GM18867 (cell line): ENCODE data around the gene TTYH3.
"Not testable (repeated sequence)": the region's sequence is repeated elsewhere in the genome, so short reads cannot be mapped to it uniquely, and the experiment has no call there.

Experiments used
- ATAC-seq: cut with Tn5 transposase; IDR thresholded peaks from one replicate; pipeline ENCODE4 v1.9.1; 2021; ENCODE audit warnings: mild to moderate bottlenecking, moderate library complexity; ENCODE audit not compliant: unreplicated experiment

Gene TTYH3

DNA sequence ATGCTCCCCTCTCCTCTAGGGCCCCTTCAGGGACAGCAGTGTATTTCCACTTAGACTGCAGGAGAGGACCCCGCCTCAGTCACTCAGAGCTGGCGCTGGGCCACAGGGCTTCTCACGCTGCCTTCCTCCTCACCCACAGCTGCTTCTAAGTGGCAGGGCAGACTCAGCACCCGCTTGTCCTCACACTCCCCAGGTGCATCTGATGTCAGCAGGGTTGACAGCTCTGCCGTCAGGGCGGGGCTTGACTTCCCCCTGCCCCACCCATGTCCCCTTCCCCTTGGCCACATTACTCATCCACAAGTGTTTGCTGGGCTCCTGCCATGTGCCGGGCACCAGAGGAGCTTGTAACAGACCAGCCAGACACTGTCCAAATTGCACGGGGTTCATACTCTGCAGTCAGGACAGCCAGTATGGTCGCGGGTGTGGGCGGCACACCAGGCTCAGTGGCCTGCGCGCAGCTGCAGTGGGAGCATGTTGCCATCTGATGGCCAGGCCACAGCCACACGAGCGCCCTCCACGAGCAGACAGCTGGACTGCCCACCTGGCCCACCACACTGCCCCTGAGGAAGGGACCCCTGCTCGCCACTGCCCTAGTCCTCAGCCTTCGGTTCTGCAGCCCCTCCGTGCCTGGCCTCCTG lies 29.3 kb upstream of the TTYH3 start:
- ATAC-seq, result no peak

DNA sequence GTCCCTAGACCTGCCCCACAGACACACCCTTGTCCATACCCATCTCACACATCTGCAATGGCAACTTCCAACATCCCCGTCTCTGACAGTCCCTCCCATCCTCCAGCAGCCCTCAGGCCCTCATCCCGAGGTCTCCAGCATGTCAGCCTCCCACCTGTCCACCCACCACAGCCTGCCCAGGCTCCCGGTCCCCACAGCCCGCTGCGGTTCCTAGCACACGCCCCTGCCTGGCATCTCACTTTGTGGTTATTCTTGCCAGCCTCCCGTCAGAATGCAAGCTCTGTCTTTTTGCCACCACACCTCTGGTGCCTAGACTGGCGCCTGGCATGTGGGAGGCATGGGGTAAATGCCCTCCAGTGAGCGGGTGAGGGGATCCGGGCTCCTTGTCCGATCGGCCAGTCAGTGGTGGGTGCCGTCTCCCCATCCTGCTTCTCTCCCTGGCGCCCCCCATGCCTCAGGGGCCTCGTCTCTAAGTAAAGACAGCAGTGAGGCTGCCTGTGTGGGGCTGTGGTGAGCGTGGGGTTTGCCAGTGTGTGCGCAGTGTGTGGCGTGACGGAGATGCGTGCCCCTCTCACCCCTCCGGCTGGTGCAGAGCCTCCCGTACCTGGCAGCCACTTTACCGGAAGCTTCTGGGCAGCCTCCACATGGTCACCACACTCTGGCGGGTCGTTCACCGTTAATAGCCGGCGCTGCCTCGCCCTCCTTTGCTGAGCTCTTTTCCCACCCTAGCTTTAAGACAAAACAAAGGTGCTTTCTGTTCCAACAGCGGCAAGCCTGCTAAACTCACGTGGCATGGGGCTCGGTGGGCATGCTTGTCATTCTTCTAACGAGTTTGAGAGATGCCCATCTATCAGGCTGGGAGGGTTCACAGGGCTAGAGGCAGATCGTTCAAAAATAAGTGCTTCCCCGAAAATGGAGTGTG lies 28.5 kb upstream of the TTYH3 start:
- ATAC-seq, result no peak

DNA sequence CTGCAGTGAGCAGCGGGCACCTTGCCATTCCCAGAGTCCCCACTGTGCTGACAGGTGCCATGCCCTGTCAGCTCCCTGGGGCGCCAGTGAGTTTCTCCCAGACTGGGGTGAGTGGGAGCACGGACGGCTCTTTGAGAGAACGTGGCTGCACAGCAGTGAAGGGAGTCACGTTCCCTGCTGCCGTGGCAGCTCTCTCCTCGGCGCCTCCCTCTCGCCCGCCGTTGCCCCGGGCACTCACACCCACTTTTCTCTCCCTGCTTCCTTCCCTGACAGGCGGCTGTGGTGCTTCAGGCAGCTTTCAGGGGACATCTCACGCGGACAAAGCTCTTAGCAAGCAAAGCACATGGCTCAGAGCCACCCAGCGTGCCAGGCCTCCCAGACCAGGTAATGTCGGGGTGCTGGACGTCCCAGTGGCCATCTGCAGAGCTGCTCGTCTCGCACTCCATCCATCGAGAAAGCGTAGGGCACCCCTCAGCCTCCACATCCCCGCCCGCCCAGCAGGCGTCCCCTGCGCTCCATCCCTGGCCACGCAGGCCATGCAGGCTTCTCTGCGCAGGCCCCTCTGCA lies 27.1 kb upstream of the TTYH3 start:
- no peak for ATAC-seq

DNA sequence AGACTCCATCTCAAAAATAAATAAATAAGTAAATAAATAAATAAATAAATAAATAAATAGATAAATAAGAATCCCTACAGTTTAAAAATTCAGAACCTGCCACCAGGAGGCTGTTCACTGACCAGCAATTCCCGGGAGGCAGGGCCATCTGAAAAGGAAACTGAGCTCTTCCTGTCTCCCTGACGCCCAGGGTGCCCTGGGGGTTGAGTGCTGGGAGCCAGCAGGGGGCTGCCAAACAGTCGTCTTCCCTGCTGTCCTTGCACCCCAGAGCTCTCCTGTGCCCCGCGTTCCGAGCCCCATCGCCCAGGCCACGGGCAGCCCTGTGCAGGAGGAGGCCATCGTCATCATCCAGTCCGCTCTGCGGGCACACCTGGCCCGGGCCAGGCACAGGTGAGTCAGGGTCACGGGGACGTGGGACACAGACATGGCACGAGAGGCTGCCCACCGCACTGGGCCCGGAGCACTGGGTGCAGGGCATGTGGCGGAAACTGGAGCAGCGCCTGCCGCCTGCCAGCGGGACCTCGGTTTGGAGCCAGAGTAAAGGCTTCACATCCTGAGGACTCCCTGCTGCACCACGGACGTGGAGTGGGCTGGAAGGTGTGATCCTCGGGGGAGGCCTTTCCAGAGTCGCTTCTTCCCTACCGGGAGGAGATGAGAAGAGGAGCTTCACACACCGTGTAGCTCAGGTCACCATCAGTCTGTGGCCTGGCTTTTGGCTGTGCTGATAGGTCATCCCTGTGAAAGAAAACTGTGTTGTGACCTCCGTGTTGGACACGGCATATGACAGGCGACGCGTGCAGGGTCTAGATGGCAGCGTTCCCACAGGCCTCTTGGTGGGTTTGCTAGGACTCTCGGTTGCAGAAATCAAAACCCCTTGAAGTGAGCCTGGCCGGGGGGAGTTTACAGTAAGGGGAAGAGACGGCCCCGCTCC lies 25.9 kb upstream of the TTYH3 start:
- ATAC-seq, result no peak

DNA sequence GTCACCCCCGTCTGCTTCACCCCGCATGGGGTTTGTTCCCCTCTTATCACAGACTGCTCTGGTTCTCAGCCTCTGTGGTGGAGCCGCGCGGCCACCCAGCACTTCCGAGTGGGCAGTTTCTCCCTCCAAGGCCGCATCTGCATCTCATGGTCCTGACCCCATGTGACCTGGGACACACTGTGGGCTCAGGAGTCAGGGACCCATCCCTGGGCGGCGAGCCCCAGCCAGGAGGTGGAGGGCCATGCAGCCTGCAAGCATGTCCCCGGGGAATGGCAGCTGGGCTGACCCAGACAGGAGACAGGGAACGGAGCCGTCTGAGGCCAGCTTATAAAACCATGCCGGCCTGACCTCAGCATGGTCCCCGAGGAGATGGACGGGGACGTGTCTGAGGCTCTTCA lies 25.2 kb upstream of the TTYH3 start:
- no peak for ATAC-seq

DNA sequence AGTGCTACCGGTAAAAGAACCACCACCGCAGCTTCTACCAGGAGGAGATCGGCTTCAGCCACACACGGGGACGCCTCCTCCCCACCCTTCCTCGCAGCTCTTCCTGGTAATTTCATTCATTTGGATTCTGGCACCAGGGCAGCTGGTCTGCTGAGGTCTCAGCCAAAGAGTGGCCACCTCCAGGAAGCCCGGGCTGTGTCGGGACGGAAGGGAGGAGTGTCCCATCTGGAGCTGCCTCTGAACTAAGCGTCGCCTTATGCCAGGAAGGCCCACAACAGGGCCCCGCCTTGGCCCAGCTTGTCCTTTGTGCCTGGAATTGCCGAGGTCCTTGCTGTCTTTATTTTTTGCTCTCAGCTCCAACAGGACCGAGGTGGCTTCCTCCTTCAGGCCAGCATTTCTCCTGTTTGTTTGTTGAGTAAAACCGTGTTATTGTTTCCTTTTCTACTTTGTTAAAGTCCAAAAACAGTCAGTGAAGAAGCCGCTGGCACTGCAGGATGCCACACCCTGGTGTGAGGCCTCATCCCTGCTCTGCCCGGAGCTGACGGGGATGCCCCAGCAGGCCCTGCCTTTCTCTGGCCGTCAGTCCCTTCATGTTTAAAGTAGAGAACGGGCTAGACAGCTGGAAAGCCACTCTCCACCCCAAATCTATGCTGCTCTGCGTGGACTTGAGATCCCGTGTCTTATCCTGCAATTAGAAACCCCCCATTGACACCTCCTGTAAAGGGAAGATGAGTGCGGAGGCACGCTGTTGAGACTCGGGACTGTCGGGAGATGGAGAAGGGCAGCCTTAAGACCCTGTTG lies 24.5 kb upstream of the TTYH3 start:
- ATAC-seq, result no peak

DNA sequence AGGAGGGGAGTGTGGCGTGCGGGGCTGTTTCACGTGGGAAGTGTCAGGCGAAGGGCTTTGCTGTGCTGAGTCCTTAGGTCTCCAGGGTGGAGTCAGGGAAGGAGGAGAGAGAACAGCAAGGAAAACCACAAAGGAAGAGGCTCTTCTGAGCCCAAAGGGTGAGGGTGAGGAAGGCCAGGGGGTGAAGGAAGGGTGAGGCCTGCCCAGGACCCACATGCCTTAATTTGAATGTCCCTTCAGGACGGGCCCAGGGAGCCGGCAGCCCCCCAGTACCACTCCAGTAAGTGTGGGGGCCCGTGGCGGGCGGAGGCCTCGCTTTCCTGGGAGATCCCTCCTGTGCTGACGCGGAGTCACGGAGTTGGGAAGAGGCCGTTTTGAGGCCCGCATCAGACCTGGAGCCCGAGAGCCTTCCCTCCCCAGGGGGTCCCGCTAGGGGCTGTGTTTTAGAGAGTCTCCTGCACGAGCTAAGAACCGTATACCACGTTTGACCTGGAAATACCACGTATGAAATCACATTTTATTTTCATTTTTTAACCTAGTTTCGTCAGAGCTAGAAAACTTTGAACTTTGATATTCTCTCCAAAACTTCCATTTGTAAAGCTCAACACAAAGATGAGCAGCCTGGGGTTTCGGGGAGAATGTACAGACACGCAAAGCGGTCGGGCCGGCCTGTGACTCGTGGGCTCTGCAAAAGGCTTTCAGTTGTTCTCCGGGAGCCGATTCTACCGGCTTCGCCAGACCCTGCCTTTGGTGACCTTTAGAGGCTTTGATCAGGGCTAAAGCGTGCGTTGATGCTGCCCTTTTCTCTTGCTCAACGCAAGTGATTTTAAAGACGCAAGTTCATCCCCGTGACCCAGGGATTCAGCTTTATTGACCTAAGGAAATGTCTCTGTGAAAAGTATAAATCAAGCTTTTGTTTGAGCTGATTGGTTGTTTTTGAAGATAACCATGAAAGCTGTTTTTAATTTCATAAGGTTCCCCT lies 23.6 kb upstream of the TTYH3 start:
- no peak for ATAC-seq

DNA sequence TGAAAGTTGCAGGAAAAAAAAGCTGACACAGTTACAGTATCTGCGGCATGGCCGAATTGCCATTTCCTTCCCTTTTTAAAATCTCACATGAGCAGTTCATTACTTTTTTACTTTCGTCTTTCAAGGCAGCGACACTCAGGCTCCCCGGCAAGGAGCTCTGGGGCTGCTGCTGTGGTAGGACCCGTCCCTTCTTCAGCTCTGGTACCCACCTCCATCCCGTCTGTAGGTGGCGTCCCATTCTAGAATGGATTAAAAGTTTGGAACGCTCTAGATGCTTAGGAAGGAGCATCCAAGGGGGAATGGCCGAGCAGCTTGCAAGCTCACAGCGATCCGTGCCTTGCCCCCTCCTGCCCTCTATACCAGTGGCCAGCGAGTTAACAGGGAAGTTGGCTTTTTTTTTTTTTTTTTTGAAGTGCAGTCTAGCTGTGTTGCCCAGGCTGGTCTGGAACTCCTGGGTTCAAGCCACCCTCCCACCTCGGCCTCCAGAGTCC lies 22.8 kb upstream of the TTYH3 start:
- ATAC-seq, result no peak

DNA sequence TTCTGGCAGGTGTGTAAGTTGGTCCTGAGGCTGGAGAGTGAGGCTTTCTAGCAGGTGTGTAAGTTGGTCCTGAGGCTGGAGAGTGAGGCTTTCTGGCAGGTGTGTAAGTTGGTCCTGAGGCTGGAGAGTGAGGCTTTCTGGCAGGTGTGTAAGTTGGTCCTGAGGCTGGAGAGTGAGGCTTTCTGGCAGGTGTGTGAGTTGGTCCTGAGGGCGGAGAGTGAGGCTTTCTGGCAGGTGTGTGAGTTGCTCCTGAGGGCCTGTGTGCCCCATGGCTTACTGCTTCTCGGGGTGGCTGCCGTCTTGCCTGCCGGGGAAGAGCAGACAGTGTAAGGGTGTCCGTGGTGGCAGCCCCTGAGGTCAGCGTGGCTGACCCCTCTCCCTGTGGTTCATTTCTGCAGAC lies 22.1 kb upstream of the TTYH3 start:
- ATAC-seq, result not testable (repeated sequence)

DNA sequence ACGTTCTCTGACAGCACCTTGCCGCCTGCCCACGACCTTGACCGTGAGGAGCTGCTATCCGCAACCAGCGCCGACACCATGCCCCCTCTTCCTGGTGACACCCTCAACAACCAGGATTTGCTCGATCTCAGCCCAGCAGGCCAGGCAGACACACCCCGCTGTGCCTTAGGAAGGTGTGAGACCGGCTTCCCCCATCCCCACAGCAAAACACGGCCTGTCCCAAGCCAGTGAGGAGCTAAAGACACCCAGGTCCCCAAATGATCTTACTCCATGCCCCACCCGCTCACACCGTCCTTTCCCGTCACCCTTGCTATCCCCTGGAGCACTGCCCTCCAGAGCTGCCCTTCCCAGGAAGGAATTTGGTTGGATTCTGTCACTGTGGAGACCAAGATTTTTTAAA lies 21.3 kb upstream of the TTYH3 start:
- no peak for ATAC-seq

DNA sequence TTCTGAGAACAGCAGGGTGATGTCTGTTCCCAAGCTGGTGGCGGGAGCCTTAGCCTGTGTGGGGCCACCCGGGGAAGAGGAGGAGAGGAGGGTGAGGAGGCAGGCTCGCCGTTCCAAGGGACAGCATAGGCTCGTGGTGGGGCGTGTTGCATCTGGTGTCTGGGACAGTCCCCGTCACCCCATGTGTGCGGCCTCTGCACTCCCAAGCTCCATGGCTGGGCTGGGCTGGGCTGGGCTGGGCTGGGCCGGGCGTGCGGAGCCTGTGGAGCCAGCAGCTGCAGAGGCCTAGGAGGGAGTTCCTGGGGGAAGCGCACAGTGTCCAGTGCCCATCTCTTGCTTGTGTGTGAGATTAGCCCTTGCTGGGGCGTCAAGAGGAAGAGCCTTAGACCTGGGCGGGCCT lies 20.9 kb upstream of the TTYH3 start:
- no peak for ATAC-seq

DNA sequence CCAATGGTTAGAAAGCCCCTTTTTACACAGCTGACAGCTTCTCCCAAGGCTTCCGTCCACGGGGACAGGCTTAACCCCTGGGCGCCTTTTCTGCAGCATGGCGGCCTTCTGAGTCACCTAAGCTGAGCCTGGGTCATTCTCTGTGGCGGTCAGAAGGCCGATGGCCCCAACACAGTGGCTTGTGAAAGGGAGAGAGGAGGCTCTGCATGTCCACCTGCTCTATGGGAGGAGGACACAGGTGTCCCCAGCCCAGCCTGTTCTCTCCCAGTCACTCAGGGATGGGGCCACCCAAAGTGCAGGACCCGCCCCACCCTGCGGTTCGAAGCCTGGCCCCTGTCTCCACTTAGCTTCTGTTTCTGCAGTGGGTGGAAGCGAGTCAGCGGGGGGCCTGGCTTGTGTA lies 20.4 kb upstream of the TTYH3 start:
- ATAC-seq, result no peak

DNA sequence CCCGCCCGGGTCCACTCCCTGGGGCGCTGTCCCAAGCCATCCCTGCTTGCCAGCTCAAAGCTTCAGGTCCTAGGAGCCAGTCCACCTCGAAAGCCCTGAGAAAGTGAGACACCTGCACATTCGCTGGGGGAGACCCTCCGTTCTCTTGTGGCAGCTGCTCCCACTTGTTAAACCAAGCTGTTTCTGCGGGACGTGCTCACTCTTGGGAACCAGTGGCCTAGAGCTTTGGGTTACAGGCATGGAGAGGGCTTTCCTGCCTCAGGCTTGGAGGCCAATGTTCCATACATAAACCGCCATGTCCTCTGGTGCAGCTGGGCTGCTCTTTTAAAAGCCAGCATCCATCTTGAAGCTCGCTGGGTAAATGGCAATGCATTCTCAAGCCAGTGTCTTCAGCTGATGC lies 19.9 kb upstream of the TTYH3 start:
- no peak for ATAC-seq

DNA sequence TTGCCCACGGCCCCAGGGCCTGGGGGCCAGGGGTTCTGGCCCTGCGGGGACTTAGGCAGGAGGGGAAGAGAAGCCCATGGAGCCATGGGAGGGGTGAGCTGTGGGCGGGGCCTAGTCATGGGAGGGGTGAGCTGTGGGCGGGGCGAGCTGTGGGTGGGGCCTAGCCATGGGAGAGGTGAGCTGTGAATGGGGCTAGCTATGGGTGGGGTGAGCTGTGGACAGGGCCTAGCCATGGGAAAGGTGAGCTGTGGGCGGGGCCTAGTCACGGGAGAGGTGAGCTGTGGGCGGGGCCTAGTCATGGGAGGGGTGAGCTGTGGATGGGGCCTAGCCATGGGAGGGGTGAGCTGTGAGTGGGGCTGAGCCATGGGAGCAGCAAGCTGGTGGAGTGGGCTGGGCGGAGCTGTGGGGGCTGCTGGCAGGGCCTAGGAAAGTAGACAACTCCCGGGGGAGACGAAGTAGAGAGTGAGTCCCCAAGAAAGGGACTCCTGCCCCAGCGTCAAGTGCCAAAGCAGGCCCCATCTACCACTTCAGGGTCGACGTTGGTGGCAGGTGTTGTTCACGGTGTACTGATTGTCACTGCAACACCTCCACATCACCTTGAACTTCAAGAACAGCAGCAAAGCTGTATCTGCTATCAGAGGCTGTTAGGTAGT lies 19.2 kb upstream of the TTYH3 start:
- no peak for ATAC-seq

DNA sequence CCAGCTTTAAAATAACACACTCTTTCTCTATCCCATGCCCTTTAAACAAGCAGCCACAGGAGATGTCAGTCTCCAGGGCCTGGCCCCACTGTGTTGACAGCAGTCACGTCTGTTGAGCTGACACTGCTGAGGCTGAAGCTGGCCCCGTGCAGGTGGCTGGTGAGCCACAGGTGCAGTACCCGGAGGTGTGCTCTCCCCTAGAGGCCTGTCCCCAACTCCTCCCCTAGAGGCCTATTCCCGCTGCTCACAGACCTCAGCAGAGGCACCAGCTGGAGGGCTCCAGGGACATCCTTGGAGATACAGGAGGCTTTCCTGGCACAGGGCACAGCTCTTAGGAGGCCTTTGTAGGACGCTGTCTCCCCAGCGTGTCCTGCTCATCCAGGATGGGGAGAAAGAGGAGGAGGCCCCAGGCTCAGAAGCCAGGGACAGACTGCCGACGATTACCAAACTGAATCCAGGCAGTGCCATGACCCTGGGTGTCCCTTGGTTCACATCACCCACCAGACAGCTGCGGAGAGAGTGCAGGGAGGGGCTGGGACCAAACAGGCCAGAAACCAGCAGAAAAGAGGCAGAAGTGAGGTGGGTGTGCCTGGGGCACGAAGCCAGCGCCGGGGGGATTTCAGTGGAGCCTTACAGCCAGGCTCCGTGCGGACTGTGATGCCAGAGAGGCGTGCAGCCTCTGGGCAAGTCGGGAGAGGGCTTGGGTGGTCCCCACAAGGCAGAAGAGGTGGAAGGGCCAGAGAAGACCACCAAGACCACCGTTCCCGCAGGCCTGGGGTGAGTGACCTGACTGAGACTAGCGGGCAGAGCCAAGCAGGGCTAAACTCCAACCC lies 18.5 kb upstream of the TTYH3 start:
- no peak for ATAC-seq

DNA sequence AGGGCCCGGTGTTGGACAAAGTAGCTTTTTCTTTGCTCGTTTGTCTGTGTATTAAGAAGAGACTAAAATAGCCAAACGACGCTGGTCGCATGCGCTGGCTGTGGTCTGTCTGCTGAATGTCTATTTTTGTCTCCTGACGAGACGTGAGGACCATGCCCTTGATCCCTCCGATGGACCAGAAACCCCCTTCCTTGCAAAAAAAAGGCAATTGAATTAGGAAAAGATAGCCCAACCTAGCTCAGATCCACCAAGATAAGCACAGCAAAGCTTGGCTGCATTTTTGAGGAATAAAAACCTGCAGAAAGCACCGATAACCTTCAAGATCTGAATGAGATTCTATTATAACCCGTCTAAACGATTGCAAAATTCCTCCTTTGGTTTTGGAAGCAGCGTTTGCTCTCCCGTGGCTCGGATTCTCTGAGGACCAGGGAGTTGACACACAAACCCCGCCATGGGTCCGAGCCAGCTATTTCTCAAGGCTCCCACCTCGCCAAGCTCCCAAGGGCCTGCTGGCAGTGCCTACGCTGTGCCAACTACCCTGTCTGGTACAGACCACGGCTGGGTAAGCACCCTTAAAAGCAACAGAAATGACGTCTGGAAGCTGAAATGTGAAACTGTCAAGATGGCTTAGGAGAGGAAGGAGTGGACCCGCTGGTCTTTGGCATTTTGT lies 17.7 kb upstream of the TTYH3 start:
- no peak for ATAC-seq
